Vagina (tissue), 2 donors: Measurements from ENCODE around the gene CCDC12. TPM values are rescaled to one million over a fixed set of nuclear protein-coding genes. Genes with fewer than 3 reads are reported as not detected.

Source experiments
- DNase-seq, 2 donors: peaks; one replicate each; pipeline ENCODE4 v3.0.0-alpha.2; 2017; ENCODE audit errors: extremely low spot score in 2 of 2
- H3K27ac ChIP-seq: fragments of 200-600 bp; sonication (generic); one replicate; pipeline ENCODE4 v1.5.1; 2019
- H3K27me3 ChIP-seq: fragments of 200-600 bp; sonication (generic); one replicate; pipeline ENCODE4 v1.5.1; 2019
- H3K36me3 ChIP-seq, 2 donors: fragments of 200-600 bp; sonication (generic); one replicate each; pipeline ENCODE4 v1.5.1; 2017 to 2019
- H3K4me1 ChIP-seq: fragments of 200-600 bp; sonication (generic); one replicate; pipeline ENCODE4 v1.5.1; 2019
- H3K4me3 ChIP-seq, 2 donors: fragments of 200-600 bp; sonication (generic); 1 replicate in 1 of 2; 2 replicates in 1 of 2; pipeline ENCODE4 v1.5.1; 2016 to 2019
- H3K9me3 ChIP-seq: fragments of 200-600 bp; sonication (generic); one replicate; pipeline ENCODE4 v1.5.1; 2019
- POLR2A ChIP-seq, 2 donors: fragments of 450-650 bp; IDR thresholded peaks; one replicate each; pipeline ENCODE4 v1.6.1; 2017; ENCODE audit warnings: antibody characterized with exemption in 2 of 2, mild to moderate bottlenecking in 2 of 2, moderate library complexity in 2 of 2
- POLR2AphosphoS5 ChIP-seq, 2 donors: sonication (generic); formaldehyde crosslinking; IDR thresholded peaks; one replicate each; pipeline ENCODE4 v1.9.0; 2017; ENCODE audit warnings: antibody characterized with exemption in 2 of 2, mild to moderate bottlenecking in 2 of 2, low read depth in 1 of 2; ENCODE audit not compliant: insufficient read depth in 1 of 2
- intact Hi-C: fragments of 100-400 bp; cut with DNase I; formaldehyde crosslinking; loops from one replicate; pipeline ENCODE4 v1.15.1; 2023
- total RNA-seq: library from RNA; depleted of rRNA; stranded (reverse); fragments of >200 nt; gene quantifications from one replicate; pipeline ENCODE4 v1.2.3, GENCODE V29; 2016
- TF ChIP-seq, protein P1 (sequence below), 3 experiments: fragments of 450-650 bp in 2 of 3; fragments of 200-600 bp in 1 of 3; sonication (generic) in 1 of 3; IDR thresholded peaks; one replicate each; pipeline ENCODE4 v1.5.1; 2017 to 2019; ENCODE audit warnings: antibody characterized with exemption in 3 of 3, mild to moderate bottlenecking in 2 of 3, moderate library complexity in 2 of 3

Gene CCDC12
- total RNA-seq, 1 donor from 2014 or later = 55.5 TPM

DNA sequence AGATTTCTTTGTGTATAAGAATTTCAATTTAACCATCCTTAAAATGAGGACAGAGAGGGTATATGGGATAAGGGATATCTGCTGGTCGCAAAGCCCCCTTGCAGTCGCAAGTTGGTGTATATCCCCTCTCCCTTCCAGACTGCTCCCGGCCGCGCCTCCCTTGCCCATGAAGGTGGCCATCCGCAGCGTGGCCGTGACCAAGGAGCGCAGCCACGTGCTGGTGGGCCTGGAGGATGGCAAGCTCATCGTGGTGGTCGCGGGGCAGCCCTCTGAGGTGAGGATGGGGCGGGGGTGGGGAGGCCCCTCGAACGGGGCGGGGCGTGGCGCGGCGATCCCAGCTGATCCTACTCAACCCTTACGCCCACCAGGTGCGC, 32.3 kb upstream of the CCDC12 start:
- H3K4me3 ChIP-seq = peak overlapping the region; percentile 53 to 59
- peaks cover 0 to 27% of the 10 kb centered on the region in 2 donors for H3K36me3 ChIP-seq
- H3K4me1 ChIP-seq = peaks cover 14% of the 10 kb centered on the region
- H3K27me3 ChIP-seq = no peaks in the 10 kb centered on the region
- DNase-seq = no peak
- peak overlapping the region; percentile 87 for H3K27ac ChIP-seq
- intact Hi-C loops = loop anchor here (10.0 kb wide), 1 partner anchor 84 kb away; no protein-coding TSS in a partner anchor
- no peak for TF ChIP-seq POLR2AphosphoS5 (IDR thresholded peaks at IDR 0.05; ENCODE audit: insufficient read depth in 1 of 2, low read depth in 1 of 2)
- H3K9me3 ChIP-seq = no peaks in the 10 kb centered on the region

DNA sequence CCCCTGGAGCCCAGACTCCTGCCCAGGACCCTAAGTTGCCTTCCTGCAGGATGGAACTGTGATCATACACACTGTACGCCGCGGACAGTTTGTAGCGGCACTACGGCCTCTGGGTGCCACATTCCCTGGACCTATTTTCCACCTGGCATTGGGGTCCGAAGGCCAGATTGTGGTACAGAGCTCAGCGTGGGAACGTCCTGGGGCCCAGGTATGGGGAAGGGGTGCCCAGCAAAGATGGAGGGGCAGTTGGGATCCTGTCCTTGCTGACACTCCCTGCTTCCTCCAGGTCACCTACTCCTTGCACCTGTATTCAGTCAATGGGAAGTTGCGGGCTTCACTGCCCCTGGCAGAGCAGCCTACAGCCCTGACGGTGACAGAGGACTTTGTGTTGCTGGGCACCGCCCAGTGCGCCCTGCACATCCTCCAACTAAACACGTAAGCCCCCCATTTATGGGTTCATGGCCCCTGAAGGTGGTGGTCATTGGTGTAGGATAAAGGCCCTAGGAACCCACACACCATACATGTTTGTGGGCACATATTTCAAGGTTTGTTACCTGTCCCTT, 31.8 kb upstream of the CCDC12 start:
- intact Hi-C loops = loop anchor here (10.0 kb wide), 1 partner anchor 84 kb away; no protein-coding TSS in a partner anchor
- Histone ChIP-seq H3K9me3 (no peaks in the 10 kb centered on the region), H3K27me3 (no peaks in the 10 kb centered on the region), H3K4me3 (peak overlapping the region in 1 of 2 donors; percentile 53), H3K27ac (no peak overlapping the region), H3K4me1 (peaks cover 14% of the 10 kb centered on the region), H3K36me3 (peaks cover 0 to 29% of the 10 kb centered on the region in 2 donors)
- TF ChIP-seq POLR2A (IDR thresholded peaks at IDR 0.05) (no peak), POLR2AphosphoS5 (IDR thresholded peaks at IDR 0.05; ENCODE audit: insufficient read depth in 1 of 2, low read depth in 1 of 2) (no peak)
- TF ChIP-seq, protein P1, sequence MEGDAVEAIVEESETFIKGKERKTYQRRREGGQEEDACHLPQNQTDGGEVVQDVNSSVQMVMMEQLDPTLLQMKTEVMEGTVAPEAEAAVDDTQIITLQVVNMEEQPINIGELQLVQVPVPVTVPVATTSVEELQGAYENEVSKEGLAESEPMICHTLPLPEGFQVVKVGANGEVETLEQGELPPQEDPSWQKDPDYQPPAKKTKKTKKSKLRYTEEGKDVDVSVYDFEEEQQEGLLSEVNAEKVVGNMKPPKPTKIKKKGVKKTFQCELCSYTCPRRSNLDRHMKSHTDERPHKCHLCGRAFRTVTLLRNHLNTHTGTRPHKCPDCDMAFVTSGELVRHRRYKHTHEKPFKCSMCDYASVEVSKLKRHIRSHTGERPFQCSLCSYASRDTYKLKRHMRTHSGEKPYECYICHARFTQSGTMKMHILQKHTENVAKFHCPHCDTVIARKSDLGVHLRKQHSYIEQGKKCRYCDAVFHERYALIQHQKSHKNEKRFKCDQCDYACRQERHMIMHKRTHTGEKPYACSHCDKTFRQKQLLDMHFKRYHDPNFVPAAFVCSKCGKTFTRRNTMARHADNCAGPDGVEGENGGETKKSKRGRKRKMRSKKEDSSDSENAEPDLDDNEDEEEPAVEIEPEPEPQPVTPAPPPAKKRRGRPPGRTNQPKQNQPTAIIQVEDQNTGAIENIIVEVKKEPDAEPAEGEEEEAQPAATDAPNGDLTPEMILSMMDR (IDR thresholded peaks at IDR 0.05) = no peak
- DNase-seq = no peak

DNA sequence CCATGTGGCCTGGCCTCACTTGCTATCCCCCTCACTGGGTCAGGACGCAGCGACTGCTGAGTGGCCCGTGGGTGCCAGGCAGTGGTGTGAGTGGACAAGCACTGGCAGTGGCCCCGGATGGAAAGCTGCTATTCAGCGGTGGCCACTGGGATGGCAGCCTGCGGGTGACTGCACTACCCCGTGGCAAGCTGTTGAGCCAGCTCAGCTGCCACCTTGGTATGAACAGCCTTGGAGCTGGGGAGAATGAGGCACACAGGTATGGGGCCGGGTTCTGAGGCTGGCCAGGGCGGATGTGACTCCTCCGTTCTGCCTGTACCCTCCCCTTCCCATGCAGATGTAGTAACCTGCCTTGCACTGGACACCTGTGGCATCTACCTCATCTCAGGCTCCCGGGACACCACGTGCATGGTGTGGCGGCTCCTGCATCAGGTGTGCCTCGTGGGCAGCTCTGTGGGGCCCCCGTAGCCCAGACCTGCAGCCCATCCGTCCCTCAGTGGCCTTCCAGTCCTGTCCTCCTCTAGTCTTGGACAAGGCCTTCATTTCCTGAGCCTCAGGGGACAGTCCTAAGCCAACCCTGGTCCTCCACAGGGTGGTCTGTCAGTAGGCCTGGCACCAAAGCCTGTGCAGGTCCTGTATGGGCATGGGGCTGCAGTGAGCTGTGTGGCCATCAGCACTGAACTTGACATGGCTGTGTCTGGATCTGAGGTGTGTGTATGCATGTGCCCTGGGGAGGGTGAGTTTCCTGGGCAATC, 31.1 kb upstream of the CCDC12 start:
- Histone ChIP-seq H3K4me1 (peaks cover 14% of the 10 kb centered on the region), H3K36me3 (peaks cover 0 to 35% of the 10 kb centered on the region in 2 donors), H3K4me3 (no peak overlapping the region), H3K27ac (no peak overlapping the region), H3K27me3 (no peaks in the 10 kb centered on the region), H3K9me3 (no peaks in the 10 kb centered on the region)
- intact Hi-C loops = loop anchor here (10.0 kb wide), 1 partner anchor 83 kb away; no protein-coding TSS in a partner anchor
- DNase-seq = no peak
- TF ChIP-seq, protein P1 (IDR thresholded peaks at IDR 0.05) = no peak
- no peak for TF ChIP-seq POLR2A (IDR thresholded peaks at IDR 0.05)
- no peak for TF ChIP-seq POLR2AphosphoS5 (IDR thresholded peaks at IDR 0.05; ENCODE audit: insufficient read depth in 1 of 2, low read depth in 1 of 2)

DNA sequence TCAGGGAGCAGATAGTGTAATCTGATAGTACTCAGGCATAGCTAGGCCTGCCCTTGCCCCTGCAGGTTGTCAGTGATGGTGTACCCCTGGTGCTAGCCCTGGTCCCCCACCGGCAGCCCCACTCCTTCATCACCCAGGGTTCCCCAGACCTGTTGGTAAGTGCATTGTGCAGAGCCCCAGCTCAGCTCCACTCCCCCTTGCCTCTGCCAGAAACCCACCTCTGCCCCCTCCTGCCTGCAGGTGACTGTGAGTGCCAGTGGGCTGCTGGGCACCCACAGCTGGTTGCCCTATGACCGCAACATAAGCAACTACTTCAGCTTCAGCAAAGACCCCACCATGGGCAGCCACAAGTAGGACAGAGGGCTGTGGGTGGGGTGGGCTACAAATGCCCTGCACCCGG, 30.5 kb upstream of the CCDC12 start:
- no peaks in the 10 kb centered on the region for H3K27me3 ChIP-seq
- intact Hi-C loops = loop anchor here (10.0 kb wide), 1 partner anchor 82 kb away; no protein-coding TSS in a partner anchor
- DNase-seq = no peak
- no peak overlapping the region for H3K27ac ChIP-seq
- H3K4me3 ChIP-seq = no peak overlapping the region
- TF ChIP-seq POLR2AphosphoS5 (IDR thresholded peaks at IDR 0.05; ENCODE audit: insufficient read depth in 1 of 2, low read depth in 1 of 2) (no peak), POLR2A (IDR thresholded peaks at IDR 0.05) (no peak)
- TF ChIP-seq, protein P1 (IDR thresholded peaks at IDR 0.05) = no peak
- H3K36me3 ChIP-seq = peaks cover 0 to 42% of the 10 kb centered on the region in 2 donors
- no peaks in the 10 kb centered on the region for H3K9me3 ChIP-seq
- H3K4me1 ChIP-seq = peaks cover 14% of the 10 kb centered on the region

DNA sequence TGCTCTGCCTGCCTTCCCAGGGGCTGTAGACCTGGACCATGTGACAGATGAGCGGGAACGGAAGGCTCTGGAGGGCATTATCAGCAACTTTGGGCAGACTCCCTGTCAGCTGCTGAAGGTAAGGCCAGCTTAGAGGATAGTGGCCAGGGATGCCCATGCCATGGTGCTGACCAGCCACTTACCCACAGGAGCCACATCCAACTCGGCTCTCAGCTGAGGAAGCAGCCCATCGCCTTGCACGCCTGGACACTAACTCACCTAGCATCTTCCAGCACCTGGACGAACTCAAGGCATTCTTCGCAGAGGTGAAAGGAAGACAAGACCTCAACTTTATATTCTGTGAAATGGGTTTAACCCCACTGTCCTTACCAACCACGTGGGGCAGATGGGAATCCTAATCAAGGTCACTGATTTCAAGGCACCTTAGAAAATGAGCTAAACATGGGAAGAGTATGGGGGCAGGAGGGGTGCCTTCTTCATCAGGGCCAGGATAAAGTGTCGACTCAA, 29.7 kb upstream of the CCDC12 start:
- DNase-seq = no peak
- Histone ChIP-seq H3K27me3 (no peaks in the 10 kb centered on the region), H3K9me3 (no peaks in the 10 kb centered on the region), H3K36me3 (peaks cover 0 to 50% of the 10 kb centered on the region in 2 donors), H3K4me3 (no peak overlapping the region), H3K27ac (no peak overlapping the region), H3K4me1 (peaks cover 14% of the 10 kb centered on the region)
- intact Hi-C loops = loop anchor here (10.0 kb wide), 1 partner anchor 81 kb away; no protein-coding TSS in a partner anchor
- TF ChIP-seq, protein P1 (IDR thresholded peaks at IDR 0.05) = no peak
- TF ChIP-seq POLR2AphosphoS5 (IDR thresholded peaks at IDR 0.05; ENCODE audit: insufficient read depth in 1 of 2, low read depth in 1 of 2) = no peak
- no peak for TF ChIP-seq POLR2A (IDR thresholded peaks at IDR 0.05)
